Hepatocyte (in vitro differentiated cells): ENCODE results near the gene NHERF1.

ENCODE experiments used
- CTCF ChIP-seq: fragments of 200-600 bp; sonication (generic); IDR thresholded peaks from 2 replicates; pipeline ENCODE4 v1.5.1; 2016; ENCODE audit warnings: antibody characterized with exemption, mild to moderate bottlenecking; ENCODE audit not compliant: poor library complexity
- EZH2 ChIP-seq: fragments of 200-600 bp; sonication (generic); IDR thresholded peaks from 2 replicates; pipeline ENCODE4 v1.6.1; 2016; ENCODE audit warnings: antibody characterized with exemption, mild to moderate bottlenecking, borderline replicate concordance

DNA sequence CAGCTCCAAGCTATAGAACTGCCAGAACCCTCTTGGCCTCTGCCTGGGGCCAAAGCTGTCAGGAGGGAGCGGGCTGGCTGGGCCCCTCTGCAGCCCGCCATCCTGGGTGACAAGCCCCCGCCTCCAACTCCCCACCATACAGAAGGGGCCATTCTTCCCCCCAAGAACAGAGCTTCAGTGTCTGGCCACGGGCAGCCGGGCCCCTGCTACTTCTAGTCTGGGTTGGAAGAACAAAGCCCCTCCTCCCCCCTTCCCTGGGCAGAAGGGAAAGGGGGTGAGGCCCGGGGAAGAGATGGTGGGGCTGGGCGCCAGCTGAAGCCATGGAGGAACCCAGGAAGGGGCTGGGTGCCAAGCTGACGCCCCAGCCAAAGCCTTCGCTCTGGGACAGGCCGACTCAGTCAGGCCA is 18.7 kb downstream of the NHERF1 start:
- no peak for TF ChIP-seq CTCF
- no peak for TF ChIP-seq EZH2
